Hippocampal formation (tissue), 2 donors: ENCODE results near the gene ASAP2.

ENCODE experiments used
- DNase-seq, 2 donors: peaks; one replicate each; lab custom pipeline; 2025; lab: John Stamatoyannopoulos, UW

The ASAP2 gene

GRCh38 chr2:9205963-9206948 is at the start of gene ASAP2:
Gene ASAP2 (plus strand): TSS chr2:9206812. CDS start chr2:9207105, 293 bp downstream.
- DNase-seq, result peak; percentile 53 to 58

- no peak for DNase-seq
These were observed 47.5 kb upstream of the ASAP2 start for GRCh38 chr2:9158786-9159779.

- no peak for DNase-seq
These were observed 45.9 kb upstream of the ASAP2 start for GRCh38 chr2:9160732-9161131.

- DNase-seq, result no peak
These were observed 43.8 kb upstream of the ASAP2 start for GRCh38 chr2:9162841-9163240.

- no peak for DNase-seq
These were observed 43.1 kb upstream of the ASAP2 start for GRCh38 chr2:9163306-9164111.

GRCh38 chr2:9164112-9164608 is 42.5 kb upstream of the ASAP2 start:
- no peak for DNase-seq

- DNase-seq, result peak; percentile 6 to 33
These were observed 41.0 kb upstream of the ASAP2 start for GRCh38 chr2:9165625-9166024.

- DNase-seq, result no peak
These were observed 39.8 kb upstream of the ASAP2 start for GRCh38 chr2:9166579-9167377.

- no peak for DNase-seq
These were observed 38.6 kb upstream of the ASAP2 start for GRCh38 chr2:9167718-9168657.

GRCh38 chr2:9168821-9169221 is 37.8 kb upstream of the ASAP2 start:
- no peak for DNase-seq

- DNase-seq, result no peak
These were observed 37.1 kb upstream of the ASAP2 start for GRCh38 chr2:9169349-9170107.

- DNase-seq, result no peak
These were observed 36.0 kb upstream of the ASAP2 start for GRCh38 chr2:9170458-9171130.

GRCh38 chr2:9174771-9175437 is 31.7 kb upstream of the ASAP2 start:
- no peak for DNase-seq

- no peak for DNase-seq
These were observed 28.3 kb upstream of the ASAP2 start for GRCh38 chr2:9178110-9178903.

GRCh38 chr2:9178904-9179571 is 27.6 kb upstream of the ASAP2 start:
- peak in 1 of 2 donors; percentile 12 for DNase-seq
